ENCODE data around the gene AJAP1. TPM values are rescaled to one million over a fixed set of nuclear protein-coding genes. Genes with fewer than 3 reads are reported as not detected.

Gene AJAP1
- total and polyA plus RNA-seq, 2 donors (not counting 1 experiment from before 2014, with no cell fraction given), result 0.01 TPM; not detected in 1

DNA sequence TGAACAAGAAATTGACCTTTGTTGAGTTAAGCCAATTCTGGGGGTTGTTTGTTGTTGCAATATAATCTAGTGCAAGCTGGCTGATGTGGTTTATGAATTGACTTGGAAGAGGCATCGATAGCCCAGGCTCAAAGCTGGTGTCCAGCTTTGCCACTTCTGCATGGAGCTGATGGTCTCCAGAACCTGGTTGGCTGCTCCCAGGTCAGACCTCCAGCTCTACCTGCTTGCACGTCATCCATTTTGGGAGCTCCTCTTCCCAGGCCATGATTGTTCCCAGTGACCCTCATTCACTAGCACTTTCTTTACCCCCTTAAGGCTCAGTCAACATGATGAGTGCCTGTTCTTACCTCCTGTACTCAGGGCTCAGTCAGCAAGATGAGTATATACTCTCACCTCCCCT lies 5.8 kb upstream of the AJAP1 start:
- no peak for DNase-seq (ENCODE audit: low read depth in 2 of 2)
- Histone ChIP-seq H3K4me2 (ENCODE audit: extremely low read depth, insufficient read depth, low read length) (no peak overlapping the region), H3K79me2 (ENCODE audit: control insufficient read depth, insufficient read depth, low read length) (no peaks in the 10 kb centered on the region), H3K27ac (ENCODE audit: insufficient read depth, low read length) (no peak overlapping the region), H3K27me3 (ENCODE audit: control insufficient read depth, insufficient read depth, low read length) (no peaks in the 10 kb centered on the region), H3K9me3 (ENCODE audit: control insufficient read depth, insufficient read depth, low read depth, low read length) (no peaks in the 10 kb centered on the region), H3K9ac (ENCODE audit: insufficient read depth, low read length) (no peak overlapping the region), H4K20me1 (ENCODE audit: control insufficient read depth, extremely low read depth, insufficient read depth, low read length) (no peaks in the 10 kb centered on the region), H3K36me3 (ENCODE audit: control insufficient read depth, insufficient read depth, low read length) (no peaks in the 10 kb centered on the region), H2AFZ (ENCODE audit: low read length) (no peak overlapping the region), H3K4me1 (ENCODE audit: control insufficient read depth, extremely low read depth, insufficient read depth, low read length) (no peaks in the 10 kb centered on the region), H3K4me3 (replicated peaks in 1 of 4; ENCODE audit: control extremely low read depth in 1 of 4, insufficient read depth in 1 of 4, low read depth in 3 of 4, low read length in 4 of 4) (no peak overlapping the region)
- TF ChIP-seq EZH2 (IDR thresholded peaks at IDR 0.05; ENCODE audit: low read length, missing control alignments), result no peak
- TF ChIP-seq, protein P1, sequence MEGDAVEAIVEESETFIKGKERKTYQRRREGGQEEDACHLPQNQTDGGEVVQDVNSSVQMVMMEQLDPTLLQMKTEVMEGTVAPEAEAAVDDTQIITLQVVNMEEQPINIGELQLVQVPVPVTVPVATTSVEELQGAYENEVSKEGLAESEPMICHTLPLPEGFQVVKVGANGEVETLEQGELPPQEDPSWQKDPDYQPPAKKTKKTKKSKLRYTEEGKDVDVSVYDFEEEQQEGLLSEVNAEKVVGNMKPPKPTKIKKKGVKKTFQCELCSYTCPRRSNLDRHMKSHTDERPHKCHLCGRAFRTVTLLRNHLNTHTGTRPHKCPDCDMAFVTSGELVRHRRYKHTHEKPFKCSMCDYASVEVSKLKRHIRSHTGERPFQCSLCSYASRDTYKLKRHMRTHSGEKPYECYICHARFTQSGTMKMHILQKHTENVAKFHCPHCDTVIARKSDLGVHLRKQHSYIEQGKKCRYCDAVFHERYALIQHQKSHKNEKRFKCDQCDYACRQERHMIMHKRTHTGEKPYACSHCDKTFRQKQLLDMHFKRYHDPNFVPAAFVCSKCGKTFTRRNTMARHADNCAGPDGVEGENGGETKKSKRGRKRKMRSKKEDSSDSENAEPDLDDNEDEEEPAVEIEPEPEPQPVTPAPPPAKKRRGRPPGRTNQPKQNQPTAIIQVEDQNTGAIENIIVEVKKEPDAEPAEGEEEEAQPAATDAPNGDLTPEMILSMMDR (conservative IDR thresholded peaks at IDR 0.05 in 1 of 2, IDR thresholded peaks at IDR 0.05 in 1 of 2; ENCODE audit: low read depth in 1 of 2, low read length in 2 of 2), result no peak

DNA sequence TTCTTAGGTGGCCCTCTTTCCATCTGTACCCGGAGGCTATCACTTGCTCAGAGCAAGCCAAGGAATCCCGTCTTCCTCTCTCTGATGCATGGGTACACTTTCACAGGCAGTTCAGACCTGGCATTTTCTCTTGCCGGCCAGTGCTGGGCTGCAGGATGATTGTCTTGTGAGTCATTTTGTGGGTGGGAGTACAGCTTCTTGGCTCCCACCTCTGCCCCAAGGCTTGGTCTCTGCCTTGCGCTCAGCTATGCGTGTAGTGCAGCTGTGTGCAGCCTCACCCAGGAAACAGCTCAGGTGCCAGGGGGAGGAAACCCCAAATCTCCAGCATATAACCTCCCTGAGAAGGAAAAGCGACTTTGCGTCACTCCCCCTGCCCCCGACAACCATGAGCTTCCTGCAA lies 3.9 kb upstream of the AJAP1 start:
- Histone ChIP-seq H3K9me3 (ENCODE audit: control insufficient read depth, insufficient read depth, low read depth, low read length) (no peaks in the 10 kb centered on the region), H3K4me3 (replicated peaks in 1 of 4; ENCODE audit: control extremely low read depth in 1 of 4, insufficient read depth in 1 of 4, low read depth in 3 of 4, low read length in 4 of 4) (no peak overlapping the region), H3K36me3 (ENCODE audit: control insufficient read depth, insufficient read depth, low read length) (no peaks in the 10 kb centered on the region), H4K20me1 (ENCODE audit: control insufficient read depth, extremely low read depth, insufficient read depth, low read length) (no peaks in the 10 kb centered on the region), H3K27ac (ENCODE audit: insufficient read depth, low read length) (no peak overlapping the region), H2AFZ (ENCODE audit: low read length) (no peak overlapping the region), H3K4me1 (ENCODE audit: control insufficient read depth, extremely low read depth, insufficient read depth, low read length) (no peaks in the 10 kb centered on the region), H3K4me2 (ENCODE audit: extremely low read depth, insufficient read depth, low read length) (no peak overlapping the region), H3K79me2 (ENCODE audit: control insufficient read depth, insufficient read depth, low read length) (no peaks in the 10 kb centered on the region), H3K9ac (ENCODE audit: insufficient read depth, low read length) (no peak overlapping the region), H3K27me3 (ENCODE audit: control insufficient read depth, insufficient read depth, low read length) (no peaks in the 10 kb centered on the region)
- TF ChIP-seq, protein P1 (conservative IDR thresholded peaks at IDR 0.05 in 1 of 2, IDR thresholded peaks at IDR 0.05 in 1 of 2; ENCODE audit: low read depth in 1 of 2, low read length in 2 of 2), result no peak
- TF ChIP-seq EZH2 (IDR thresholded peaks at IDR 0.05; ENCODE audit: low read length, missing control alignments), result no peak
- peak in 1 of 2 donors; percentile 62 for DNase-seq (ENCODE audit: low read depth in 2 of 2)

GRCh38 chr1:4650981-4651380 lies 3.4 kb upstream of the AJAP1 start:
- TF ChIP-seq, protein P1 (conservative IDR thresholded peaks at IDR 0.05 in 1 of 2, IDR thresholded peaks at IDR 0.05 in 1 of 2; ENCODE audit: low read depth in 1 of 2, low read length in 2 of 2), result no peak
- TF ChIP-seq EZH2 (IDR thresholded peaks at IDR 0.05; ENCODE audit: low read length, missing control alignments), result no peak
- Histone ChIP-seq H3K79me2 (ENCODE audit: control insufficient read depth, insufficient read depth, low read length) (no peaks in the 10 kb centered on the region), H3K4me2 (ENCODE audit: extremely low read depth, insufficient read depth, low read length) (no peak overlapping the region), H2AFZ (ENCODE audit: low read length) (no peak overlapping the region), H3K27ac (ENCODE audit: insufficient read depth, low read length) (no peak overlapping the region), H3K4me3 (replicated peaks in 1 of 4; ENCODE audit: control extremely low read depth in 1 of 4, insufficient read depth in 1 of 4, low read depth in 3 of 4, low read length in 4 of 4) (no peak overlapping the region), H3K9ac (ENCODE audit: insufficient read depth, low read length) (no peak overlapping the region), H3K4me1 (ENCODE audit: control insufficient read depth, extremely low read depth, insufficient read depth, low read length) (no peaks in the 10 kb centered on the region), H4K20me1 (ENCODE audit: control insufficient read depth, extremely low read depth, insufficient read depth, low read length) (no peaks in the 10 kb centered on the region), H3K36me3 (ENCODE audit: control insufficient read depth, insufficient read depth, low read length) (no peaks in the 10 kb centered on the region), H3K27me3 (ENCODE audit: control insufficient read depth, insufficient read depth, low read length) (no peaks in the 10 kb centered on the region), H3K9me3 (ENCODE audit: control insufficient read depth, insufficient read depth, low read depth, low read length) (no peaks in the 10 kb centered on the region)
- no peak for DNase-seq (ENCODE audit: low read depth in 2 of 2)

All from fibroblast of lung (primary cell).